SU-DHL-6 (cell line): ENCODE measurements around the gene SERTAD2.

Source experiments
- H2AFZ ChIP-seq: fragments of 200-600 bp; sonication (generic); 2 replicates; pipeline ENCODE4 v1.6.1; 2014; ENCODE audit warnings: low read depth, mild to moderate bottlenecking, moderate library complexity, mixed read lengths, antibody characterized with exemption, low read length; ENCODE audit not compliant: severe bottlenecking
- H3F3A ChIP-seq: fragments of 200-600 bp; shearing (Covaris generic); 2 replicates; pipeline ENCODE4 v1.6.0; 2016; ENCODE audit warnings: antibody characterized with exemption, mild to moderate bottlenecking; ENCODE audit not compliant: insufficient read depth
- H3K27ac ChIP-seq: fragments of 200-600 bp; sonication (generic); 2 replicates; pipeline ENCODE4 v1.5.1; 2016; ENCODE audit warnings: low read depth, mild to moderate bottlenecking, low read length, moderate library complexity, mixed read lengths
- H3K27me3 ChIP-seq: fragments of 200-600 bp; sonication (generic), shearing (Covaris generic); 2 replicates; pipeline ENCODE4 v1.6.0; 2014; ENCODE audit warnings: mild to moderate bottlenecking, low read length
- H3K36me3 ChIP-seq: fragments of 200-600 bp; sonication (generic); 2 replicates; pipeline ENCODE4 v1.6.1; 2014; ENCODE audit warnings: mild to moderate bottlenecking, low read length, mixed read lengths
- H3K4me2 ChIP-seq: fragments of 300-600, 200-600 bp; shearing (Covaris generic), sonication (generic); 2 replicates; pipeline ENCODE4 v1.6.0; 2014; ENCODE audit warnings: low read length, low read depth, mild to moderate bottlenecking; ENCODE audit not compliant: poor library complexity, severe bottlenecking
- H3K4me3 ChIP-seq: fragments of 200-600 bp; sonication (generic); 2 replicates; pipeline ENCODE4 v1.5.1; 2014; ENCODE audit warnings: antibody characterized with exemption, low read length, mild to moderate bottlenecking, mixed read lengths; ENCODE audit not compliant: insufficient read depth, poor library complexity, severe bottlenecking
- H3K79me2 ChIP-seq: fragments of 200-600 bp; sonication (generic); 2 replicates; pipeline ENCODE4 v1.6.1; 2014; ENCODE audit warnings: mild to moderate bottlenecking, low read length, moderate library complexity; ENCODE audit not compliant: insufficient read depth
- H3K9ac ChIP-seq: fragments of 200-600 bp; sonication (generic); 2 replicates; pipeline ENCODE4 v1.7.0; 2014; ENCODE audit warnings: mild to moderate bottlenecking, low read length
- H3K9me2 ChIP-seq: fragments of 200-600 bp; sonication (generic); replicated peaks from 2 replicates; pipeline ENCODE4 v1.6.1; 2014; ENCODE audit warnings: low read length; ENCODE audit not compliant: insufficient read depth
- H3K9me3 ChIP-seq: fragments of 200-600 bp; sonication (generic); 2 replicates; pipeline ENCODE4 v1.6.1; 2014; ENCODE audit warnings: low read length, mixed read lengths; ENCODE audit not compliant: insufficient read depth
- H4K20me1 ChIP-seq: fragments of 200-600 bp; sonication (generic); 2 replicates; pipeline ENCODE4 v1.6.1; 2014; ENCODE audit warnings: low read depth, mild to moderate bottlenecking, antibody characterized with exemption, low read length, moderate library complexity, mixed read lengths
- EZH2phosphoT487 ChIP-seq: fragments of 200-600 bp; sonication (generic), shearing (Covaris generic); conservative IDR thresholded peaks from 2 replicates; pipeline ENCODE4 v1.6.1; 2018; ENCODE audit warnings: mild to moderate bottlenecking, antibody characterized with exemption, low read length, moderate library complexity, mixed read lengths
- TF ChIP-seq, protein P1 (sequence below): fragments of 200-600 bp; sonication (generic); IDR thresholded peaks from one replicate; pipeline ENCODE4 v1.5.1; 2017; ENCODE audit warnings: antibody characterized with exemption, mild to moderate bottlenecking, low read length, moderate library complexity; ENCODE audit not compliant: insufficient read depth, poor library complexity, severe bottlenecking

Gene SERTAD2

DNA sequence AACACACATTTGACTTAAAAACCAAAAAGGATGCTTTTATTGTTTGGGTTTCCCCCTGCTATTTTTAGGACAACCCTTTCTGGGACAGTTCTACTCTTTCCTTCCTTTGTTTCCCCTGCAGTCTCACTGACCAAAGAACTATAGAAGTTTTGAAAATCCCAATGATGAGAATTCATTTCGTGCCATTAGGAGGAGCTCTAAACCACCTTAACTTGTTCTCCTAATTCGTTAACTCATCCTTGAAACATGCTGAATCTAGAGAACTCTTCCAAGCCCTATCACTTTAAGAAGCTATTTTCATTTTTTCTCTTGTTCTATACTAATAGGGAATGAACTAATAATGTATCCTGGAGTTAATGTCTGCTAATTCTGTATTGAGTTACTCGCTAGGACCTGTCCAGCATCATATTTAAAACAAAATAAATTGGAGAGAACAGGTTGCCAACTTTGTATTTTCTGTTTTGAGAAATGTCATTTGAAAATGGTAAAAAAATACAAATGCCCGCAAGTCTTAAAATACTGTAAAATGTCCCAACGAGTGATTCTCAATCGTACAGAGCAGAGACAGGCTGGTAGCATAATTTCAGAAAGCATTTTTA lies 66.7 kb downstream of the SERTAD2 start:
- Histone ChIP-seq H3K36me3 (peaks cover 27% of the 10 kb centered on the region), H3K4me2 (no peak overlapping the region), H2AFZ (no peak overlapping the region), H3F3A (peaks cover 19% of the 10 kb centered on the region), H4K20me1 (no peaks in the 10 kb centered on the region), H3K9ac (no peak overlapping the region), H3K79me2 (no peaks in the 10 kb centered on the region), H3K4me3 (no peak overlapping the region), H3K27me3 (no peaks in the 10 kb centered on the region), H3K9me3 (no peaks in the 10 kb centered on the region), H3K27ac (no peak overlapping the region), H3K9me2 (no peaks in the 10 kb centered on the region)
- no peak for TF ChIP-seq EZH2phosphoT487
- TF ChIP-seq, protein P1, sequence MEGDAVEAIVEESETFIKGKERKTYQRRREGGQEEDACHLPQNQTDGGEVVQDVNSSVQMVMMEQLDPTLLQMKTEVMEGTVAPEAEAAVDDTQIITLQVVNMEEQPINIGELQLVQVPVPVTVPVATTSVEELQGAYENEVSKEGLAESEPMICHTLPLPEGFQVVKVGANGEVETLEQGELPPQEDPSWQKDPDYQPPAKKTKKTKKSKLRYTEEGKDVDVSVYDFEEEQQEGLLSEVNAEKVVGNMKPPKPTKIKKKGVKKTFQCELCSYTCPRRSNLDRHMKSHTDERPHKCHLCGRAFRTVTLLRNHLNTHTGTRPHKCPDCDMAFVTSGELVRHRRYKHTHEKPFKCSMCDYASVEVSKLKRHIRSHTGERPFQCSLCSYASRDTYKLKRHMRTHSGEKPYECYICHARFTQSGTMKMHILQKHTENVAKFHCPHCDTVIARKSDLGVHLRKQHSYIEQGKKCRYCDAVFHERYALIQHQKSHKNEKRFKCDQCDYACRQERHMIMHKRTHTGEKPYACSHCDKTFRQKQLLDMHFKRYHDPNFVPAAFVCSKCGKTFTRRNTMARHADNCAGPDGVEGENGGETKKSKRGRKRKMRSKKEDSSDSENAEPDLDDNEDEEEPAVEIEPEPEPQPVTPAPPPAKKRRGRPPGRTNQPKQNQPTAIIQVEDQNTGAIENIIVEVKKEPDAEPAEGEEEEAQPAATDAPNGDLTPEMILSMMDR = peak; percentile 63

GRCh38 chr2:64586054-64586453 lies 67.7 kb downstream of the SERTAD2 start:
- Histone ChIP-seq H4K20me1 (no peaks in the 10 kb centered on the region), H3K9me3 (no peaks in the 10 kb centered on the region), H3K27me3 (no peaks in the 10 kb centered on the region), H3K27ac (no peak overlapping the region), H2AFZ (no peak overlapping the region), H3K79me2 (no peaks in the 10 kb centered on the region), H3K9me2 (no peaks in the 10 kb centered on the region), H3F3A (peaks cover 19% of the 10 kb centered on the region), H3K9ac (no peak overlapping the region), H3K4me3 (no peak overlapping the region), H3K36me3 (peaks cover 34% of the 10 kb centered on the region), H3K4me2 (no peak overlapping the region)
- TF ChIP-seq, protein P1 = no peak
- no peak for TF ChIP-seq EZH2phosphoT487

- TF ChIP-seq EZH2phosphoT487 = no peak
- TF ChIP-seq, protein P1 = no peak
- no peak overlapping the region for H2AFZ ChIP-seq
- H3K79me2 ChIP-seq = no peaks in the 10 kb centered on the region
- peaks cover 33% of the 10 kb centered on the region; the same call in 1 of the 2 replicates for H3K36me3 ChIP-seq
- H3K9me3 ChIP-seq = no peaks in the 10 kb centered on the region
- H3K27me3 ChIP-seq = no peaks in the 10 kb centered on the region
- no peak overlapping the region for H3K9ac ChIP-seq
- H3K27ac ChIP-seq = no peak overlapping the region
- no peaks in the 10 kb centered on the region for H3K9me2 ChIP-seq
- H3K4me2 ChIP-seq = no peak overlapping the region
- H4K20me1 ChIP-seq = no peaks in the 10 kb centered on the region
- no peak overlapping the region for H3K4me3 ChIP-seq
- H3F3A ChIP-seq = peaks cover 17% of the 10 kb centered on the region
These were observed 70.9 kb downstream of the SERTAD2 start for GRCh38 chr2:64582774-64583340.
